K562 (cell line): ENCODE data around the gene HDAC3. TPM values are rescaled to one million over a fixed set of nuclear protein-coding genes. Genes with fewer than 3 reads are reported as not detected.

Experiments used
- CBX1 ChIP-seq: sonication (generic); IDR thresholded peaks from 2 replicates; pipeline ENCODE4 v1.6.1; 2016; ENCODE audit warnings: antibody characterized with exemption, low read depth, mild to moderate bottlenecking
- CHD4 ChIP-seq: fragments of 200-600 bp; sonication (generic); IDR thresholded peaks from 3 replicates; pipeline ENCODE4 v1.6.1; 2012; ENCODE audit warnings: low read depth, mild to moderate bottlenecking, mixed read lengths, low read length, inconsistent platforms; ENCODE audit not compliant: insufficient read depth, insufficient replicate concordance, poor library complexity, severe bottlenecking
- DPF2 ChIP-seq: fragments of 450-650 bp; IDR thresholded peaks from 2 replicates; pipeline ENCODE4 v1.6.1; 2016
- MITF ChIP-seq: IDR thresholded peaks from 2 replicates; pipeline ENCODE4 v1.6.1; 2014; ENCODE audit warnings: antibody characterized with exemption
- NFYB ChIP-seq: IDR thresholded peaks from 2 replicates; pipeline ENCODE4 v1.6.1; 2011; ENCODE audit warnings: mild to moderate bottlenecking, moderate library complexity; ENCODE audit not compliant: insufficient read length; ENCODE audit errors: extremely low read depth
- POLR2AphosphoS5 ChIP-seq: IDR thresholded peaks from 2 replicates; pipeline ENCODE4 v1.6.1; 2011; ENCODE audit warnings: mild to moderate bottlenecking, low read depth, low read length, moderate library complexity; ENCODE audit not compliant: control insufficient read depth, insufficient read depth
- PRMT5 ChIP-seq: sonication (generic); formaldehyde crosslinking; IDR thresholded peaks from 2 replicates; pipeline ENCODE4 v1.5.0; 2020; ENCODE audit warnings: missing genetic modification reagents
- SP2 ChIP-seq: IDR thresholded peaks from 2 replicates; pipeline ENCODE4 v1.6.1; 2011; ENCODE audit warnings: mild to moderate bottlenecking, low read depth, low read length, moderate library complexity; ENCODE audit not compliant: poor library complexity, severe bottlenecking; ENCODE audit errors: extremely low read depth
- SRSF7 ChIP-seq: fragments of 200-400 bp; formaldehyde crosslinking; optimal IDR thresholded peaks from 2 replicates; pipeline ENCODE3; 2017; ENCODE audit warnings: mild to moderate bottlenecking, low read depth, low read length
- TEAD1 ChIP-seq, 2 experiments: fragments of 450-650 bp in 1 of 2; sonication (generic) in 1 of 2; formaldehyde crosslinking; IDR thresholded peaks; 2 replicates each; pipeline versions ENCODE4 v1.4.0 to v1.8.0; 2020 to 2022; ENCODE audit warnings: mild to moderate bottlenecking in 2 of 2, missing genetic modification reagents in 1 of 2
- XRCC4 ChIP-seq: IDR thresholded peaks from one replicate; pipeline ENCODE4 v1.6.1; 2011; ENCODE audit not compliant: insufficient read depth, insufficient read length; ENCODE audit errors: extremely low read depth
- ZBTB12 ChIP-seq: fragments of 250-450 bp; sonication (Bioruptor Pico); IDR thresholded peaks from 2 replicates; pipeline ENCODE4 v1.4.0; 2020
- ZBTB5 ChIP-seq: fragments of 450-650 bp; IDR thresholded peaks from 2 replicates; pipeline ENCODE4 v1.6.1; 2017; ENCODE audit warnings: antibody characterized with exemption
- ZBTB9 ChIP-seq: fragments of 450-650 bp; formaldehyde crosslinking; IDR thresholded peaks from 2 replicates; pipeline ENCODE4 v1.4.0; 2020; ENCODE audit warnings: mild to moderate bottlenecking, moderate library complexity
- ZKSCAN1 ChIP-seq: fragments of 150-350 bp; IDR thresholded peaks from 2 replicates; pipeline ENCODE4 v1.6.1; 2016; ENCODE audit warnings: low read depth, low read length
- ZNF398 ChIP-seq: fragments of 250-450 bp; sonication (Bioruptor Pico); IDR thresholded peaks from 2 replicates; pipeline ENCODE4 v1.8.0; 2021; ENCODE audit warnings: moderate library complexity, mild to moderate bottlenecking, inconsistent platforms
- ZNF785 ChIP-seq: fragments of 250-450 bp; sonication (Bioruptor Pico); IDR thresholded peaks from 2 replicates; pipeline ENCODE4 v1.4.0; 2020; ENCODE audit warnings: mild to moderate bottlenecking
- polyA plus RNA-seq, 8 experiments: library from polyadenylated mRNA; depleted of rRNA in 4 of 8; stranded (reverse) in 5 of 8; unstranded in 3 of 8; fragments of >200 nt; fragmentation: Nextera tagmentation in 2 of 8; fragmentation: Illumina TruSeq in 1 of 8; extraction: Ambion mirVana in 2 of 8; extraction: Trizol in 1 of 8; gene quantifications; 2 replicates each; pipeline versions ENCODE4 v1.2.1 to v1.2.3, GENCODE V29; 2011 to 2014; ENCODE audit warnings: inconsistent platforms in 1 of 8, missing spikeins in 1 of 8
- total RNA-seq, 7 experiments: library from RNA; depleted of rRNA in 6 of 7; stranded (reverse); fragments of >200 nt in 6 of 7; fragmentation: Illumina TruSeq in 2 of 7; extraction: Trizol in 2 of 7; gene quantifications; 2 replicates each; pipeline versions ENCODE4 v1.2.1 to v1.2.3, GENCODE V29; 2011 to 2021; ENCODE audit warnings: low replicate concordance in 1 of 7

The HDAC3 gene
- total and polyA plus RNA-seq, 9 of the 15 experiments (the other 6 are each of a cell fraction or from before 2014, with no cell fraction given), result 89.7 to 191 (median 119) TPM

- no peak for TF ChIP-seq ZNF398 (CRISPR knock-in tag)
- TF ChIP-seq ZBTB12 (CRISPR knock-in tag), result peak; percentile 26; the same call in 1 of the 2 replicates
- TF ChIP-seq MITF, result no peak
- peak; percentile 74; the same call in 1 of the 2 replicates for TF ChIP-seq POLR2AphosphoS5
- no peak for TF ChIP-seq ZBTB9 (CRISPR knock-in tag)
- TF ChIP-seq ZNF785, result no peak
- TF ChIP-seq ZKSCAN1, result peak; percentile 58; the same call in 1 of the 2 replicates
- TF ChIP-seq TEAD1 (CRISPR knock-in tag; IDR thresholded peaks at IDR 0.05), result peak; percentile 49 to 88; a peak in 3 of 4 replicates
- no peak for TF ChIP-seq PRMT5 (CRISPR knock-in tag)
- TF ChIP-seq NFYB, result no peak
- peak; percentile 20 for TF ChIP-seq SP2
- TF ChIP-seq XRCC4, result no peak
- 0 out of 2 replicates have a peak, but pooled peaks have one; percentile 27 for TF ChIP-seq DPF2
- no peak for TF ChIP-seq CHD4
- peak; percentile 71; the same call in 1 of the 2 replicates for TF ChIP-seq CBX1
- no peak for TF ChIP-seq SRSF7
- TF ChIP-seq ZBTB5, result no peak
Observed at GRCh38 chr5:141618804-141619554, 17.7 kb downstream of the HDAC3 start, which contains the start of gene DIAPH1 (continued).
